GM12874 (cell line): ENCODE data around the gene DAPP1.

Experiments
- TF ChIP-seq, protein P1 (sequence below): IDR thresholded peaks from 2 replicates; pipeline ENCODE4 v1.5.1; 2011; ENCODE audit warnings: low read depth, mild to moderate bottlenecking, control low read depth, low read length, moderate library complexity; ENCODE audit not compliant: insufficient read depth

DAPP1 gene

GRCh38 chr4:99834569-99834968 lies 17.9 kb downstream of the DAPP1 start:
- TF ChIP-seq, protein P1, sequence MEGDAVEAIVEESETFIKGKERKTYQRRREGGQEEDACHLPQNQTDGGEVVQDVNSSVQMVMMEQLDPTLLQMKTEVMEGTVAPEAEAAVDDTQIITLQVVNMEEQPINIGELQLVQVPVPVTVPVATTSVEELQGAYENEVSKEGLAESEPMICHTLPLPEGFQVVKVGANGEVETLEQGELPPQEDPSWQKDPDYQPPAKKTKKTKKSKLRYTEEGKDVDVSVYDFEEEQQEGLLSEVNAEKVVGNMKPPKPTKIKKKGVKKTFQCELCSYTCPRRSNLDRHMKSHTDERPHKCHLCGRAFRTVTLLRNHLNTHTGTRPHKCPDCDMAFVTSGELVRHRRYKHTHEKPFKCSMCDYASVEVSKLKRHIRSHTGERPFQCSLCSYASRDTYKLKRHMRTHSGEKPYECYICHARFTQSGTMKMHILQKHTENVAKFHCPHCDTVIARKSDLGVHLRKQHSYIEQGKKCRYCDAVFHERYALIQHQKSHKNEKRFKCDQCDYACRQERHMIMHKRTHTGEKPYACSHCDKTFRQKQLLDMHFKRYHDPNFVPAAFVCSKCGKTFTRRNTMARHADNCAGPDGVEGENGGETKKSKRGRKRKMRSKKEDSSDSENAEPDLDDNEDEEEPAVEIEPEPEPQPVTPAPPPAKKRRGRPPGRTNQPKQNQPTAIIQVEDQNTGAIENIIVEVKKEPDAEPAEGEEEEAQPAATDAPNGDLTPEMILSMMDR = no peak

GRCh38 chr4:99835942-99836341 lies 19.3 kb downstream of the DAPP1 start:
- TF ChIP-seq, protein P1 = no peak

DNA sequence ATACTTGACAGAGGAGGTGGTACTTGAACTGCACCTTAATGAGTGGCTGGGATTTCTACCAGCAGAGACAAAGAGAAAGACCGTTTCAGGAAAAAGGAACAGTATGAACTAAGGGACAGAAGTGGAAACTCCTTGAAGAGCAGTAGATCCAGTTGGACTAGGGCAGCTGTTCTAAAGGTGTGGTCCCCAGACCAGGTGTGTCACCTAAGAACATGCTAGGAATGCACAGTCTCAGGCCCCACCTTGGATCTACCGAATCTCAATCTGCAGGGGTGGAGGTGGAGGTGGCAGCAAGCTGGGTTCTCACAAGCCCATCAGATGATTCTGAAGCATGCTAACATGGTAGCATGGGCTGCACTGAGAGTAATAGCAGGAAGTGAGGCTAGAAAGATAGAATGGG lies 22.3 kb downstream of the DAPP1 start:
- TF ChIP-seq, protein P1 = no peak

DNA sequence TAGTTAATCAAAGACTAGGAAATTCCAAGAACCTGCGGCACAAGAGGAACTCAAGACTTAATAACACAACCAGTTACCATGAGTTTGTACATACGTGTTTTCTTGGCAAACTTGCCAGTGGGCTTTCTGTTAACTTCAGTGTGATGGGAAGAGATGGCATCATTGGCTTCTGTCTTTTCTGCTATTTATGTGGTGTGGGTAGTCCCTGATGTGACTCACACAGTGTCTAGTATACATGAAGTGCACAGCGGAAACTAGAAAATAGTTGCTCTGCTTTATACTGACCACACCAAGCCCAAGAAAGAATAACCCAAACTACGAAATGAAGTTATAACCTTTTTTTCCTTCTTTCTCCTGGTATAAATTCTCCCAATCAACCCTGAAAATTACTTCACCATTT lies 24.5 kb downstream of the DAPP1 start:
- TF ChIP-seq, protein P1 = no peak

DNA sequence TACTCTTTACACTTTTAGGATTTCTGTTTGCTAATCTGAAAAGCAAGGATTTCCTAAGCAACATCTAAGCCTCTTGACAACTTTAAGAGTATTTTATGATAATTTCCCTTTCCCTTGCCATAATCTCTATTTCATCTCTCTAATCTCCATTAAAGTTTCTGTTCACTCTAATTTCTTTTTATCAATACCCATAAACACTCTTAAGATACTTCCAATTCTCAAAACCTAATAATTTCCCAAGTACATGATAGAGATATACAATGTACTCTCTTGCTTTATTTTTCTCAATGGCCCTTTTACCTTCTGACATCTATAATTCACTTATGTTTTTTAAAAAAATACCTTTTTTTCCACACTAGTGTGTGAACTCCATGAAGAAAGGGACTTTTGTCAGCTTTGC lies 26.8 kb downstream of the DAPP1 start:
- TF ChIP-seq, protein P1 = no peak

DNA sequence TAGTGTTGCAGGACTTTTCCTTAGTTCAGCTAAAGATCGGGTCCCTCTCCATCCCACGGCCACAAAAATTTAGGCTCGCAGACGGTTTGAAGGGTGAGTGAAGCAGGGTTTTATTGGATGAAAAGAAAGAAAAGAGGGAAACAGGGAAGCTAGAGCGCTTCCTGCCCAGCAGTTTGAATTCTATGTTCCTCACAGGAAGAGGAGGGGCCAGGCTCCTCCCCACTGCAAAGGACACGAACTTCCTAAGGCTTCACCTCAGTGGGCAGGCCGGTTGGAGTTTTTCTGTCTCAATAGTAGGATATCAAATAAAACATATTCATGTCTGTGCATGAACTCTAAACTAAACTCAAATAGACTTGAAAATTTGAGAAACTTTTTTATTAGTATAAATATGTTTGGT lies 27.4 kb downstream of the DAPP1 start:
- TF ChIP-seq, protein P1 = no peak

DNA sequence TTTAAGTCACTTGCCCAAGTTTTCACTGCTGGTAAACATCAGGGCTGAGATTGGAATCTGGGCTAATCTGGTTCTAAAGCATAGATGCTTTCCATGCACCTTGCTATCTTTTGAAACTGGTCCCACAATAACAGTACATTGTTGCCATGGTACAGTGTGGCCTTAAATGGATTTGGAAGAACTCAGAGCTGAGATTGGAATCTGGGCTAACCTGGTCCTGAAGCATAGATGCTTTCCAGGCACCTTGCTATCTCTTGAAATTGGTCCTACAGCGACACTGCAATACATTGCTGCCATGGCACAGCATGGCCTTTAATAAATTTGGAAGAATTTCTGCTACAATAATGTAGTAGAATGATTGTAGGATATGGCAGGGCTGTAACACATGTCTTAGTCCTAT lies 28.6 kb downstream of the DAPP1 start:
- TF ChIP-seq, protein P1 = no peak
